HG03280 (cell line): ENCODE measurements around the gene TPD52L3.
A peak's percentile ranks its signal among the peaks of the same experiment; 100 is the strongest.

Experiments used
- ATAC-seq: cut with Tn5 transposase; IDR thresholded peaks from one replicate; pipeline ENCODE4 v1.9.1; 2021; ENCODE audit warnings: mild to moderate bottlenecking, moderate library complexity; ENCODE audit not compliant: unreplicated experiment

TPD52L3 gene

DNA sequence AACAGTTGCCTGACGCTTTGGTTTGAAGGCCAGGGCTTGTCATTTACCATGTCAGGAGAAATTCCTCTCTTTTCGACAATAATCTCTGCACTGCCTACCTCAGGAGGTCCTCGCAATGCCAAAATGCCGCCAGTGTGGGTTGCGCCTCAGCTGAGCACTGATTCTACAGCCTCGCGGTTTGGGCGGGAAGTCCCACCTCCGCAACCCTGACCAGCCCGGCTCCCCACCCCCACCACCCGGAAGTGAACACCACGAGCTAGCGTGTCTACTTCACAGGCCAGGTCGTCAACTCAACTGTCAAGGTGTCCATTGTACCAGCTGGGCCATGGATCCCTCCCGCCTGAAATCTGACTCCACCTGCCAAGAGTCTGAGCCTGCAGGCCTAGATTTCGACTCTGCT is at the start of gene TPD52L3:
Gene TPD52L3, plus strand, starts transcription at position 273 of the 400 bp plus-strand sequence. CDS start 221 bp downstream, outside the sequence.
- no peak for ATAC-seq

DNA sequence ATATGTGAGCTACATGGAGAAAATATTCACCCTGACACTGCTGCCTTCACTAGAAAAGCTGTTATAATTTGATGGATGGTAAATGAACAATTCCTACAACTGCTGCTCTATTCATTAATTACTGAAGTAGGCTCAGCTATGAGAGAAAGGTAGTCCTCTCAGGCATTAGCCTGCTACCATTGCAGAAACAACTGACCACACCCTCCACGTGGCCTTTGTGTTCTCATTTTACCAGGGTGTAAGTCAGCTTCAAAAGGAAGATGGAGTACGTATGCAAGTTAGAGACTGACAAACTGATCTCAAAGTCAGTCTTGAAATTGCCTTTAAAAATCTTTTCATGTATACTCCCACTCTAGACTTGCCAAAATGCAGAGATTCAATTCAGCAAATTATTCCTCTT is 26.3 kb upstream of the TPD52L3 start:
- no peak for ATAC-seq

DNA sequence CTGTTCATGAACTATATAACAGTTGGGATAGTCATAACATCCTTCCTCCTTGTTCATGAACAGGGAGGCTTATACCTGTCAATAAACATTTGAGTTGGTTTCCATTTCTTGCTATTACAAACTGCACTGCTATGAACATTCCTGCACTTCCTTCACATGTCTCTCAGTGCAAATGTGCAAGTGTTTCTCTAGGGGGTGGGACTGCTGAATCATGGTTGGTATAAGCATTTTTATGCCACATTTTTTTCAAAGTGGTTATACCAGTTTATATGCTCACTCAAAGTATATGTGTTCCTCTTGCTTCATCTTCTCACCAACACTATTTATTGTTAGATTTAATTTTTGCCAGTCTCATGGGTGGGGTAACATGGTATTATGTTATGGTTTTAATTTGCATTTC is 25.8 kb upstream of the TPD52L3 start:
- ATAC-seq = no peak

DNA sequence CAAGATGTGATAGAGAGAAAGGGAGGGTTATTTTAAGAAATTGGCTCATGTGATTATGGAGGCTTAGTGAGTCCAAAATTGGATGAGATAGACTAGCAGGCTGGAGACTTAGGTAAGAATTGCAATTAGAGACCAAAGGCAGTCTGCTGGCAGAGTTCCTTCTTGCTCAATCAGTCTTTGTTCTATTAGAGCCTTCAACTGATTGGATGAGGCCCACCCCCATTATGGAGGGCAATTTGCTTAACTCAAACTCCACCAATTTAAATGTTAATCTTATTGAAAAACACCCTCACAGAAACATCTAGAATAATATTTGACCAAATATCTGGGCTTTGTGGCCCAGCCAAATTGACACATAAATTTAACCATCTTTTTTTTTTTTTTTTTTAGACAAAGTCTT is 23.9 kb upstream of the TPD52L3 start:
- no peak for ATAC-seq

DNA sequence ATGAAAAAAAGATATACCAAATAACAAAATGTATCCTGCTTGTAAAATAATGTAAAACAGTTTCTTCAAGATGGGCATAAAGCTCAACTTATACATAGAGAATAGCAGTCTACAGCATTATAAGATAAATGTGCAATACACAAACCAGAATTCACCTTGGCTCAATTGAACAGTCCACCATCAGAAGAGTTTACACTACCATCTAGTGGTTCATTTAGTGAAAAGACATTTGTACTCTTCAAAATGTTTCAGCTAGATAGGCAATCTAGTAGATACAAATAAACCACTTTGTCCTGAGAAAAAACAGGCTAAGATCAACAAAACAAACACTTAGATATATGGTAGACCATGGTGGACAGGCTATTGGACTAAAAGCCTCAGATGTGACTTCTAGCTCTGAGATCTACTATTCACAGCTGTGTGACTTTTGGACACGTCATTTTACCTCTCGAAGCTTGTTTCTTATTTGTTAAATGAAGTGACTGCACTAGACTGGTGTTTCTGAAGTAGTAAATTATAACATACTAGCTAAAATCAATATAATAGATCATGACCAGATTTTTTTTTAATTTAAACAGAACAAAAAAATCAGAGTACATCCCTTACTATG is 22.1 kb upstream of the TPD52L3 start:
- ATAC-seq = no peak

DNA sequence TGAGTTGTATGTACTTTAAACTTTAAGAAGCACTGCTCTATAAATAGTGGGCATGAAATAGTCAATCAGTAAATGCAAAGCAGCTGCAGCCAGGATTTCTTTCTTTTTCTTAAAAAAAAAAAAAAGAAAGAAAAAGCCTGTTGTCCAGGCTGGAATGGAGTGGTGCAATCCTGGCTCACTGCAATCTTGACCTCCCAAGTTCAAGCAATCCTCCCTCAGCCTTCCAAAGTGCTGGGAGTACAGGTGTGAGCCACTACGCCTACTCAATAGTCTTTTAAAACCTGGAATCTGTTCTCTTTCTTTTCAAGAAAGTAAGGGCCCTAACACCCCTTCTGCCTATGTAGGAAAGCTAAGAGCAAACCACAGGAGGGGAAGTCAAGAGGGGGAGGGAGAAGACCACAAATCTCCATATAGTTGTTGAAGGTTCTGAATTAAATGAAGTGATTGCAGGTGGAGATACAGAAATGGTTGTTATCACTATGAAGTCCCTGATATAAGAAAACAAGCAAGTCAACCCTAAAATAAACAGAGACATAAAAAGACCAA is 20.6 kb upstream of the TPD52L3 start:
- no peak for ATAC-seq

DNA sequence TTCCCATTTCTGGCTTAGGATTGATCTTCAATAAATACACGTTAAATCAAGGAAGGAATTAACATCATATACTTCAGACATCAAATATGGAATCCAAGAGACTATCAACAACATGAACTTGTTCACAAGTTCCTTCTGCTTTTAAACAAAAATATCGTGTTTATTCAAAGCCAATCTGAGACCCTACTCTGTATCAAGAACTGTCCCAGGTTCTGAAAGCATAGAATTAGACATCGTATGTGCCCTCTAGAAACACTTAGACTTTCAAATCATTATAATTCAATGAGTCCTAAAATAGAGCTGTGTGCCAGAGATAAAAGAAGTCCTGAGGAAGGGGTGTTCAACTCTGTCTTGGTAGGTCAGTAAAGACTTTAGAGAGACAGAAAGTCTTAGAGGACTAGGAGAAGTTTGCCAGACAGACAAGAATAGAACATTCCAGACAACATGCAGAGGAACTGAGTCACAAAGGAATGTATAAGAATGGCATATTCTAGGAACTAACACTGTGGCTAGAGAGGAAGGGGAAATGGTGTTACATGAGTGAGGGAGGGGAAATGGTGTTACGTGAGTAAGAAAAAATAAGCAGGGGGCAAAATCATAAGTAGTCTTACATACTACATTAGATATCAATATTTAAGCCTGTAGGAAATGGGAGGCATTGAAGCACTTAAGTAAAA is 2.9 kb downstream of the TPD52L3 start:
- ATAC-seq = no peak

DNA sequence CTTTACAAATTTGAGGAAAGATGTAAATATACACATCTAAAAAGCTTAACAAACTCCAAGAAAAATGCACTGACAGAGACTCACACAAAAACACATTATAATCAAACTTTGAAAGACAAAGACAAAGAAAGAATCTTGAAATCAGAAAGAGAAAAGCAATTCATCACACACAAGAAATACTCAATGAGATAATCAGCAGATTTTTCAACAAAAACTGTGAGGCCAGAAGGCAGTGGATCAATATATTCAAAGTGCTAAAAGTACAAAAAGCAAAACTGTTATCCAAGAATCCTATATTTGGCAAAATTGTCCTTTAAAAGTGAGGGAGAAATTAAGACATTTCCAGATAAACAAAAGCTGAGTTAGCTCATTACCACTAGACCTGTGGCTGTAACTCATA is 6.1 kb downstream of the TPD52L3 start:
- no peak for ATAC-seq

DNA sequence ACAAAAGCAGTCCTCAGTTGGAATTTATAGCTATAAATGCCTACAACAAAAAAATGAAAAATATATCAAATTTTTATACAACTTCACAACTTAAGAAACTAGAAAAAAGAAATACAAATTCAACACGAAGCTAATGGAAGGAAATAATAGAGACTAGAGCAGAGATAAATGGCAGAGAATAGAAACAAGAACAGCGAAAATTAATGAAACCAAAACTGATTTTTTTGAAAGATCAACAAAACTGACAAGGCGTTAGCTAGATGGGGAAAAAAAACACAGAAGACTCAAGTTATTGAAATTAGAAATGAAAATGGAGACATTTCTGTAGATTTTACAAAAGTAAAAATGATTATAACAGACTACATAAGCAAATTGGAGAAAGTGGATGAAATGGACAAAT is 20.6 kb downstream of the TPD52L3 start:
- no peak for ATAC-seq

DNA sequence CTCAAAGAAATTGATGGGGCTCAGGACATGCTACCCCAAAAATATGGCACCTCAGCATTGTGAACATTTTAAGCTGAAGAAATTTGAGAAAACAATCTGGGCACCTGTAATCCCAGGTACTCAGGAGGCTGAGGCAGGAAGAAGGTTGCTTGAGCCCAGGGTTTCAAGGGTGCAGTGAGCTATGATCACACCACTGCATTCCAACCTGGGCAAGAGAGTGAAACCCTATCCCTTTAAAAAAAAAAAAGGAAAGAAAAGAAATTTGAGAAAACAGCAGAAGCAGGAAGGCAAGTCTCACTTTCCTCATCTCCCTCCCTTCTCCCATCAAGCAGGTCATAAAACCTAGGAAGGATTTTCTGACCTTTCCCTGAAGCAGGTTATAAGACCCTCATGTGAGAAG is 23.6 kb downstream of the TPD52L3 start:
- ATAC-seq = no peak

DNA sequence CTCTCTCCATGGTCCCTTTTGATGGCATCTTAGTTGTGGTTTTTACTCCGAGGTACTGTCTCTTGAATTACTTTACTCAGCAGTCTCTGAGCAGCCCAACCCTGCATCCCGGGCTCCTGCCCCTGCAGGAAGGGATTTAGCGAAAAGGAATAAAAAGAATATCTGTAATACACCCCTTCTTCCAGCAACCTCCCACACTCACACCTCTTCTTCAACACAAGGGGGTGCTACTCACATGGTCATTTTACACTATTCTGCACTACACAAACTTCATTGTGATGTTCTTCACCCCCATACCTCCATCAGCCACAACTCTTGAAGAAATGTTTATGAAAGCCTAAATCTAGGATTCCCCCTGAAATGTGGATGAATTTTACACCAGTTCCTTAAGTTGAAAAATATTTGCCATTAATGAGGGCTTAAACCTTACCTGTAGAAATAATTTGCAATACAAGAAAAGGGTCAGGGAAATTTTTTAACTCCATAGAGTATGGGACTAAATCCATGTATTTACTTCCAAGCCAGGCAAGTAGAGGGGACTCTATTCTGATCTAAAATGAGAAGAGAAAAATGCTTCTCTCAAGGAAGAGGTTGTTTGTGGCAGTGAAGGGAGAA is 26.0 kb downstream of the TPD52L3 start:
- peak; percentile 81 for ATAC-seq

DNA sequence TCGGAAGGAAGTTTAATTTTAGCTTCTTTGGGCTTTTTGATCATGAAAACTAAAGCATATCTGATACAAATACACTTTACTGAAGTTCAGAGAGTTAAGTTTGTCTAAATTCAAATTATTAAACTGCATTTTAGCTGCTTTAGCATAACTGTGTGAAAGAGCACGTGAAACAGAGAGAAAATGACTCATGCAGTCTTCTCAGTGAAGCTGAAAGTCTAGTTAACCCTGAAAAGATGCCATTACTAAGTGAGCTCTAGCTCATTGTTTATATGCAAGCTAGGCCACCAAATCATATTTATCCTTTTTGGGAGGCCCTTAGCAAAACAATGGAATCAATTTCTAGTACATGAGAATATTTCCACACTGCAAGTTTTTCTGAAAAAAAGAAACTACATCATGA is 27.6 kb downstream of the TPD52L3 start:
- no peak for ATAC-seq

DNA sequence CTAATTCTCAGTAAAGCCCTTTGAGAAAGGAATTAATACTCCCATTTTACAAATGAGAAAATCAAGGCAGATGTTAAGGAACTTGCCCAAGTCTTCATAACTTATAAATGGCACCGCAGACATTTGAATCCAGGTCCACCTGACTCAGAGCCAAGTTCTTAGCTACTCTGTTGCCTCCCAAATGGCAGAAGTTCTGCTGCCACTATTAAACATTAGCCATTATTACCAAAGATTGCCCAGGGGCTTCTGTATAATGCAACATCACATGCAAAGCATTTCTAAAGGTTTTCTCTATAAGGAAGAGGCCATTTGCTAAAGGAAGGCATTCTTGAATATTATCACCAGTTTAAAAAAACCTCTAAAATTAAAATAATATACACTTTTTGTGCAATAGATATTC is 28.3 kb downstream of the TPD52L3 start:
- no peak for ATAC-seq

DNA sequence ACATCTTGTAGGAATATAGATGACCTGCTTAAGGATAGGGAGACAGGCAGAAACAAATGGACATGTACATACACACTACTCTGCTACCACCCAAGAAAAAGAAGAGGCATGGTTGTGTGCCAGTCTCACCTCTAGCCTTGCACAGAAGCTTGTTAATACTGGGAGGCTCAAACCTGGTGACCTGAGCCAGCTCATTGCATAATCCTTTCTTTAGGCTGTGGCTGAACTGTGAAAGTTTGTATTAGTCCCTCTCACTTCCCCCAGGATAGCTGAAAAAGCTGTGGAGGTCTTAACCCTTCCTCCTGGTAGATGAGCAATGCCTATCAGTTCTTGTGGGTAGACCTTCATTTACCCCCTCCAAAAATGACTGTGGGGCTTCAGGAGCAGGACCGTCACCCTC is 28.7 kb downstream of the TPD52L3 start:
- no peak for ATAC-seq

DNA sequence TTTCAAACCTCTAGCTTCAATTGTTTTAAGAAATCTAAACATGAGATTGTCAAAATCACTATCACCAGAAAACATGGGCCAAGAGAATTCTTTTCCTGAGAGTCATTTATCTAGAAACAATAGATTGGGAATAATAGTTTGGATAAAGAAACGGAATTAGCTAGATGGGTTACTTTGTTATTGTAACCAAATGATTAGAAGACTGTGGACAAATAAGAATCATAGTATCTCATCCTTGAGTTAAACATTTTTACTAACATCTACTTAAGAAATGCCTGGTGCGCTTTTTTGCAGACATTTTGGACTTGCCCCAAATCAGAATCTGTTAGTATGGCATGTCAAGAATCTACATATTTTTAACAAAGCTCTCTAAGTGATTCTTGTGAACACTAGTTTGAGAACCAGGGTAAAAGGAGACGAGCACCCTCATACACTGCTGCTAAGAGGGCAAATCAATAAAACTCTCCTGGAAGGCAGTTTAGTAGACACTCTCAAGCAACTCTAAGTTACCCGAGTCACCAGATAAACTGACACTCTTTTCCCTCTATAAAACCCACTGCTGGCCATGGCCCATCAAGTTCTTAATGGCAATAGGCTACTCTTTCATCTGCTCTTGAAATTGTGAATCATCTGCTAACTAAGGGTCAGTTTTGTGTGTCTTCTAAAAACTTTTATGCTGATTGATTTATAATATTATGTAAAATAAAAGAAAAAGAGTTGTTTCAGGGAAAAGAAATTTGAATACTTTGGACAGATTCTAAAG is 39.1 kb downstream of the TPD52L3 start:
- no peak for ATAC-seq

DNA sequence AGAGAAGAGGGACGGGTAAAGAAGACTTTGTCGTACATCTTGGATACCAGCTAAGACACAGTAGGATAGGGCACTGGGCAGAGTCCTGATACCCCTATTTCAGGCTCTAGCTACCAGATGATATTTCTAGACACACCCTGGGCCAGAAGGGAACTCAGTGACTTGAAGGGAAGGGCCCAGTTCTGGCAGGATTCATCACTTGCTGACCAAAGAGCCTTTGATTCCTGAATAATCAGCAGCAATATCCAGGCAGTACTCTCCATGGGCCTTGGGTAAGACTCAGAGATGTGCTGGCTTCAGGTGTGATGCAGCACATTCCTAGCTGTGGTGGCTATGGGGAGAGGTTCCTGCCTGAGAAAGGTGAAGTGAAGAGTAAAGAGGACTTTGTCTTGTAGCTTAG is 40.7 kb downstream of the TPD52L3 start:
- ATAC-seq = no peak
